GM12864 (cell line): ENCODE measurements around the gene BACE2.

ENCODE experiments used
- DNase-seq: peaks from one replicate; pipeline ENCODE4 v3.0.0-alpha.2; 2011; ENCODE audit warnings: low read depth
- H3K4me3 ChIP-seq: 2 replicates; pipeline ENCODE4 v1.5.1; 2011; ENCODE audit warnings: mild to moderate bottlenecking, low read depth, low read length, control low read depth
- CTCF ChIP-seq: IDR thresholded peaks from 2 replicates; pipeline ENCODE4 v1.5.1; 2011; ENCODE audit warnings: low read depth, mild to moderate bottlenecking, moderate library complexity, low read length, control low read depth, inconsistent platforms; ENCODE audit errors: missing control alignments

BACE2 gene

DNA sequence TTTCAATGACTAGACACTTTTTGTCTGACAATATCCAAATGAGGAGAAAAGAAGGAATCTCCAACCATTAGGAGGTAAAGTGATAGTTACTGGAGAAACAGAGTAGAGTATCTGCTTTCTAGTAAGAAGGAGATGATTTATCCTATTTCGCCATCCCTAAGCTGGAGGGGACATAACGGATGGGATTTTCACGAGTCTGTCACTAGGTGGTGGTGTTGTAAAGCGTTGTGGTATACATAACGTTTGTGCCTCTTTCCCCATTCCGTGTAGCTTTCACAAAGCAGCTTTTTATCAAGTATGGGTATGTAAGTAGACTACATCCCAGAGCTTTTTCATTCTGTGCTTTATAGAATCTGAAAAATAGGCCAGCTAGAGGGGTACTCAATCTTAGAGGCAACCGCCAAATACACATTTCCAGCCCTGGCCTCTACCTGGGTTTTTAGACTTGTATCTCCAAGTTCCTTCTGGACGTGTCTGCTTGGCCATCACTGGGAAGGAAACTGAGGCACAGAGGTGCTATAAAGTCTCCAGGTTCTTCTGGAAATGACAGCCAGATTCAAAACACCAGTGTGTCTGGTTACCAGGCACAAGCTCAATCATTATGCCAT, 115.4 kb downstream of the BACE2 start:
- TF ChIP-seq CTCF: peak; percentile 75
- DNase-seq: peak; percentile 45
- no peak overlapping the region for H3K4me3 ChIP-seq

DNA sequence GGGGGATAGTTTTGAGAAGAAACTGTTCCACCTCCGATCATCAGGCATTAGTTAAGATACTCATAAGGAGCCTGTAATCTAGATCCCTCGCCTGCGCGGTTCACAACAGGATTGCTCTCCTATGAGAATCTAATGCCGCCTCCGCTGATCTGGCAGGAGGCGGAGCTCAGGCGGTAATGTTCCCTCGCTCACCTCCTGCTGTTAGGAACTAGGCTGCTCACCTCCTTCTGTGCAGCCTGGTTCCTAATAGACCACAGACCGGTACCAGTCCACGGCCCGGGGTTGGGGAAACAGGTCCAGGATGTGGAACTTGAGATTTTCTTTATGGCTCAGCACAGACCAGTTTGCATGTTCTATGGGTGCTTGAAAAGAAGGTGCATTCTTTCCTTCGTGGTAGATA, 121.5 kb downstream of the BACE2 start:
- no peak for TF ChIP-seq CTCF
- DNase-seq: no peak
- no peak overlapping the region for H3K4me3 ChIP-seq

GRCh38 chr21:41290106-41290799, 122.3 kb downstream of the BACE2 start:
- TF ChIP-seq CTCF: no peak
- no peak for DNase-seq
- no peak overlapping the region for H3K4me3 ChIP-seq

DNA sequence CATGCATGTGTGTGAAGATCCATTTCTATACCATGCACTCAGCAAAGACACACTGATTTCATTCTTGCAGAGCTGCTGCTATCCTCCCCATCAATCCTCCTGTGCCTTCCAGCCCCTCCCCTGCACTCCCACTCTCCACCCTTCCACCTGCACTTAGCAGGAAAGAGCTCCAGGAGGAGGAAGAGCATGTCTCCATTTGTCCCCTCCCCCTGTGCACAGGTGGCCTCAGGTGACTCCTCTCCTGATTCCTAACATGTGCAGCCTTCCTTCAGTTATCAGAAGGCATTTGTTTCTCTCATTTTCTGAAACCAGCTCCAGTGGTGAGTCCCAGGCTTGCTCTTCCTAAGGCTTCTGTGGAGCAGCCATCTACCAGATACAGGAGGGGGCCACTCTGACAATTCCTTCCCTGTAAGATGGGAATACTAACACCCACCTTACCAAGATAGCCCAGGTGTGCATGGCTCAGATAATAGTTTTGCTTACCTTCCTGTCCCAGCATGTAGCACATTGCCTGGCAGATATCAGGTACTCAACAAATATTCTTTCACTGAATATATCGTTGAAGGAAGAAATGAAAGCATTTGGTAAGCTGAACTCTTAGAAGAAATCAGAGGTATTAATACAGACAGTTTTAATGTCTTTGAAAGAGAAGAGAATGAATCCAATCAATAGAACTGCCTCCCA, 126.7 kb downstream of the BACE2 start:
- no peak overlapping the region for H3K4me3 ChIP-seq
- no peak for TF ChIP-seq CTCF
- DNase-seq: no peak

GRCh38 chr21:41295721-41296254, 127.8 kb downstream of the BACE2 start:
- TF ChIP-seq CTCF: no peak
- no peak for DNase-seq
- no peak overlapping the region for H3K4me3 ChIP-seq

- no peak for DNase-seq
- H3K4me3 ChIP-seq: no peak overlapping the region
- TF ChIP-seq CTCF: no peak
Measured at GRCh38 chr21:41302976-41303375, 135.0 kb downstream of the BACE2 start.
